IMR-90 (cell line): ENCODE data around the gene ZBTB40. TPM values are rescaled to one million over a fixed set of nuclear protein-coding genes. Genes with fewer than 3 reads are reported as not detected.

Source experiments
- ATAC-seq: fragments of 200-7000 bp; cut with Tn5 transposase; 2 replicates; pipeline ENCODE4 v1.9.1; 2020; ENCODE audit warnings: low read depth, mild to moderate bottlenecking, moderate library complexity
- BruUV-seq: library from RNA; stranded (reverse); fragments of 400-500 nt; replicated peaks from 2 replicates; lab custom pipeline; 2021; lab: Mats Ljungman, UMichigan
- CTCF ChIA-PET: fragments of 300-600 bp; formaldehyde crosslinking; extraction: SDS; loops from one replicate; lab custom pipeline; 2021; ENCODE audit warnings: antibody characterized with exemption; lab: Yijun Ruan, JAX
- POLR2A ChIA-PET: fragments of 300-600 bp; sonication (Branson Sonifier 250); formaldehyde crosslinking; loops from one replicate; lab custom pipeline; 2022; ENCODE audit warnings: antibody characterized with exemption; ENCODE audit not compliant: unreplicated experiment; lab: Charles Lee
- DNase-seq: peaks from one replicate; pipeline ENCODE4 v3.0.0; 2013
- H2AFZ ChIP-seq: replicated peaks from 2 replicates; pipeline ENCODE3; 2013; ENCODE audit warnings: low read length, mild to moderate bottlenecking; ENCODE audit not compliant: poor library complexity
- H2AK5ac ChIP-seq: 2 replicates; pipeline ENCODE4 v1.6.1; 2013; ENCODE audit warnings: low read depth, low read length, inconsistent platforms
- H2AK9ac ChIP-seq: replicated peaks from 2 replicates; pipeline ENCODE3; 2013; ENCODE audit warnings: mild to moderate bottlenecking, low read depth, low read length, moderate library complexity; ENCODE audit not compliant: poor library complexity
- H2BK120ac ChIP-seq: 2 replicates; pipeline ENCODE4 v1.6.1; 2013; ENCODE audit warnings: low read depth, low read length, inconsistent platforms
- H2BK15ac ChIP-seq: 3 replicates; pipeline ENCODE4 v1.6.1; 2013; ENCODE audit warnings: low read depth, low read length, inconsistent platforms
- H2BK20ac ChIP-seq: 2 replicates; pipeline ENCODE4 v1.6.1; 2013; ENCODE audit warnings: low read depth, mild to moderate bottlenecking, inconsistent platforms, low read length, moderate library complexity
- H2BK5ac ChIP-seq: 2 replicates; pipeline ENCODE4 v1.6.1; 2013; ENCODE audit warnings: mild to moderate bottlenecking, low read depth, low read length, inconsistent platforms; ENCODE audit not compliant: poor library complexity, severe bottlenecking
- H3K14ac ChIP-seq: replicated peaks from 2 replicates; pipeline ENCODE4 v1.6.1; 2013; ENCODE audit warnings: low read depth, low read length, inconsistent platforms
- H3K18ac ChIP-seq: 2 replicates; pipeline ENCODE4 v1.6.1; 2013; ENCODE audit warnings: low read depth, low read length, control low read depth
- H3K23ac ChIP-seq: 2 replicates; pipeline ENCODE4 v1.6.1; 2013; ENCODE audit warnings: low read depth, low read length, inconsistent platforms
- H3K27ac ChIP-seq: 2 replicates; pipeline ENCODE4 v1.5.1; 2013; ENCODE audit warnings: mild to moderate bottlenecking, control low read depth, low read length; ENCODE audit not compliant: insufficient read depth
- H3K27me3 ChIP-seq: 2 replicates; pipeline ENCODE4 v1.6.1; 2013; ENCODE audit warnings: low read length; ENCODE audit not compliant: control insufficient read depth, insufficient read depth
- H3K36me3 ChIP-seq: 2 replicates; pipeline ENCODE4 v1.6.1; 2013; ENCODE audit warnings: low read length, mixed read lengths; ENCODE audit not compliant: control insufficient read depth, insufficient read depth
- H3K4ac ChIP-seq: 2 replicates; pipeline ENCODE4 v1.6.1; 2013; ENCODE audit warnings: low read depth, low read length, inconsistent platforms
- H3K4me1 ChIP-seq: 2 replicates; pipeline ENCODE4 v1.6.1; 2013; ENCODE audit warnings: low read length, mixed read lengths; ENCODE audit not compliant: control insufficient read depth, insufficient read depth
- H3K4me2 ChIP-seq: 2 replicates; pipeline ENCODE4 v1.6.1; 2013; ENCODE audit warnings: low read depth, mild to moderate bottlenecking, control low read depth, low read length, moderate library complexity
- H3K4me3 ChIP-seq: 2 replicates; pipeline ENCODE4 v1.5.1; 2013; ENCODE audit warnings: low read depth, mild to moderate bottlenecking, control low read depth, low read length, moderate library complexity; ENCODE audit not compliant: insufficient read depth
- H3K56ac ChIP-seq: 2 replicates; pipeline ENCODE4 v1.6.1; 2013; ENCODE audit warnings: low read length, inconsistent platforms; ENCODE audit not compliant: insufficient read depth; ENCODE audit errors: extremely low read depth
- H3K79me1 ChIP-seq, 2 experiments: 2 replicates each; pipeline ENCODE4 v1.6.1; 2013; ENCODE audit warnings: low read length in 2 of 2, inconsistent platforms in 1 of 2, low read depth in 1 of 2
- H3K9ac ChIP-seq: 2 replicates; pipeline ENCODE4 v1.6.1; 2013; ENCODE audit warnings: low read depth, low read length, control low read depth
- H3K9me1 ChIP-seq: 2 replicates; pipeline ENCODE4 v1.6.1; 2013; ENCODE audit warnings: low read length, inconsistent platforms; ENCODE audit not compliant: insufficient read depth
- H3K9me3 ChIP-seq: 2 replicates; pipeline ENCODE4 v1.6.1; 2013; ENCODE audit warnings: low read length; ENCODE audit not compliant: control insufficient read depth, insufficient read depth
- H4K20me1 ChIP-seq: 2 replicates; pipeline ENCODE4 v1.6.1; 2013; ENCODE audit warnings: low read length, inconsistent platforms; ENCODE audit not compliant: insufficient read depth
- H4K5ac ChIP-seq: 2 replicates; pipeline ENCODE4 v1.6.1; 2013; ENCODE audit warnings: mild to moderate bottlenecking, low read depth, low read length, control low read depth
- H4K8ac ChIP-seq, 2 experiments: 2 replicates each; pipeline ENCODE4 v1.6.1; 2013; ENCODE audit warnings: low read depth in 2 of 2, low read length in 2 of 2, control low read depth in 1 of 2, inconsistent platforms in 1 of 2
- H4K91ac ChIP-seq: 2 replicates; pipeline ENCODE4 v1.6.1; 2013; ENCODE audit warnings: low read depth, low read length, inconsistent platforms; ENCODE audit not compliant: insufficient read depth
- BHLHE40 ChIP-seq: fragments of 150-350 bp; IDR thresholded peaks from 2 replicates; pipeline ENCODE4 v1.6.1; 2016; ENCODE audit warnings: mild to moderate bottlenecking, low read depth, low read length
- CEBPB ChIP-seq: IDR thresholded peaks from 2 replicates; pipeline ENCODE4 v1.6.1; 2012; ENCODE audit warnings: low read depth, low read length, improper control_type of control experiment
- CHD1 ChIP-seq: IDR thresholded peaks from 2 replicates; pipeline ENCODE4 v1.6.1; 2012; ENCODE audit warnings: low read depth, low read length, improper control_type of control experiment
- CTCF ChIP-seq: conservative IDR thresholded peaks from 2 replicates; pipeline ENCODE4 v1.5.1; 2012; ENCODE audit warnings: mild to moderate bottlenecking, low read depth, low read length, improper control_type of control experiment
- ELK1 ChIP-seq: fragments of 150-350 bp; IDR thresholded peaks from 2 replicates; pipeline ENCODE4 v1.6.1; 2016; ENCODE audit warnings: low read depth, mild to moderate bottlenecking, low read length, moderate library complexity, borderline replicate concordance
- FOS ChIP-seq: fragments of 150-350 bp; IDR thresholded peaks from 2 replicates; pipeline ENCODE4 v1.6.1; 2016; ENCODE audit warnings: low read depth, low read length
- MAFK ChIP-seq: IDR thresholded peaks from 2 replicates; pipeline ENCODE4 v1.6.1; 2012; ENCODE audit warnings: low read depth, low read length, improper control_type of control experiment
- MAZ ChIP-seq: IDR thresholded peaks from 2 replicates; pipeline ENCODE4 v1.6.1; 2012; ENCODE audit warnings: low read depth, mild to moderate bottlenecking, low read length, improper control_type of control experiment, moderate library complexity, borderline replicate concordance
- MXI1 ChIP-seq: IDR thresholded peaks from 2 replicates; pipeline ENCODE4 v1.6.1; 2012; ENCODE audit warnings: low read depth, mild to moderate bottlenecking, low read length, moderate library complexity, borderline replicate concordance
- NFE2L2 ChIP-seq: fragments of 150-350 bp; IDR thresholded peaks from 2 replicates; pipeline ENCODE4 v1.6.1; 2016; ENCODE audit warnings: low read depth, mild to moderate bottlenecking, low read length
- POLR2A ChIP-seq: IDR thresholded peaks from 2 replicates; pipeline ENCODE4 v1.6.1; 2012; ENCODE audit warnings: mild to moderate bottlenecking, low read depth, low read length
- RAD21 ChIP-seq: IDR thresholded peaks from 2 replicates; pipeline ENCODE4 v1.6.1; 2012; ENCODE audit warnings: low read length, improper control_type of control experiment
- RCOR1 ChIP-seq: IDR thresholded peaks from 2 replicates; pipeline ENCODE4 v1.6.1; 2012; ENCODE audit warnings: mild to moderate bottlenecking, low read length, improper control_type of control experiment; ENCODE audit not compliant: insufficient replicate concordance
- RFX5 ChIP-seq: IDR thresholded peaks from 2 replicates; pipeline ENCODE4 v1.8.0; 2012; ENCODE audit warnings: low read depth, mild to moderate bottlenecking, low read length, moderate library complexity
- SMC3 ChIP-seq: fragments of 150-350 bp; IDR thresholded peaks from 2 replicates; pipeline ENCODE4 v1.6.1; 2016; ENCODE audit warnings: low read depth, mild to moderate bottlenecking, antibody characterized with exemption, low read length, moderate library complexity
- USF2 ChIP-seq: fragments of 150-350 bp; IDR thresholded peaks from 2 replicates; pipeline ENCODE4 v1.6.1; 2017; ENCODE audit warnings: mild to moderate bottlenecking, antibody characterized with exemption, low read length, low read depth
- WGBS, 2 experiments: methylation state at CpG; one replicate each; pipeline versions ENCODE4 v1.1.5 to v1.1.7; 2013; ENCODE audit warnings: missing lambda C conversion rate in 2 of 2; ENCODE audit not compliant: insufficient read length in 1 of 2; ENCODE audit errors: extremely low coverage in 2 of 2; 5-methylcytosine and 5-hydroxymethylcytosine counted together
- dilution Hi-C: fragments of 300-500 bp; cut with HindIII; formaldehyde crosslinking; loops from one replicate; pipeline ENCODE4 v1.14.3; 2018; ENCODE audit warnings: low sequenced_read_pairs; ENCODE audit not compliant: unreplicated experiment
- in situ Hi-C: fragments of 300-500 bp; cut with MboI; formaldehyde crosslinking; loops from 3 replicates; pipeline ENCODE4 v1.14.3; 2019; ENCODE audit warnings: low sequenced_read_pairs, inconsistent platforms, mixed read lengths
- intact Hi-C: fragments of 100-400 bp; cut with micrococcal nuclease; formaldehyde crosslinking; loops from 2 replicates; pipeline ENCODE4 v1.10.0; 2022
- polyA plus RNA-seq, 3 experiments: library from polyadenylated mRNA; depleted of rRNA; stranded (reverse); fragments of >200 nt; gene quantifications; 2 replicates each; pipeline ENCODE4 v1.2.3, GENCODE V29; 2012; ENCODE audit warnings: low replicate concordance in 1 of 3
- total RNA-seq: library from RNA; depleted of rRNA; stranded (reverse); fragments of >200 nt; gene quantifications from 2 replicates; pipeline ENCODE4 v1.2.3, GENCODE V29; 2012

ZBTB40 gene
- total and polyA plus RNA-seq, 2 of the 4 experiments (the other 2 are of a cell fraction): 6.0 to 9.7 TPM

- H4K5ac ChIP-seq: no peak overlapping the region
- H3K27ac ChIP-seq: no peak overlapping the region
- no peak overlapping the region for H2AK5ac ChIP-seq
- no peaks in the 10 kb centered on the region for H3K9me3 ChIP-seq
- no CpG with 5 or more reads among the region's 5 CpGs for WGBS, 2 experiments
- H3K9me1 ChIP-seq: 0 out of 2 replicates have a peak, but pooled peaks cover 5% of the 10 kb centered on the region
- POLR2A ChIA-PET: no interaction called here
- H3K23ac ChIP-seq: no peak overlapping the region
- H2BK120ac ChIP-seq: no peak overlapping the region
- in situ Hi-C loops: no loop called here
- H3K14ac ChIP-seq: no peak overlapping the region
- BruUV-seq: no TSS peak
- no peak for DNase-seq
- CTCF ChIA-PET: no interaction called here
- intact Hi-C loops: no loop called here
- TF ChIP-seq ELK1: no peak
- TF ChIP-seq FOS: no peak
- TF ChIP-seq RCOR1: no peak
- no peak for TF ChIP-seq MAFK
- TF ChIP-seq RFX5: no peak
- no peak for TF ChIP-seq CHD1
- TF ChIP-seq CTCF: no peak
- no peak for TF ChIP-seq USF2
- TF ChIP-seq CEBPB: no peak
- TF ChIP-seq MXI1: no peak
- TF ChIP-seq RAD21: no peak
- TF ChIP-seq BHLHE40: no peak
- TF ChIP-seq MAZ: no peak
- no peak for TF ChIP-seq POLR2A
- no peak for TF ChIP-seq SMC3
- no peak for TF ChIP-seq NFE2L2
- H2BK20ac ChIP-seq: no peak overlapping the region
- H4K20me1 ChIP-seq: no peaks in the 10 kb centered on the region
- H4K91ac ChIP-seq: no peak overlapping the region
- H4K8ac ChIP-seq: no peak overlapping the region
- dilution Hi-C loops: no loop called here
- H3K56ac ChIP-seq: no peak overlapping the region
- no peaks in the 10 kb centered on the region for H3K4me1 ChIP-seq
- no peak overlapping the region for H3K4me2 ChIP-seq
- H3K4ac ChIP-seq: no peak overlapping the region
- peaks cover 33% of the 10 kb centered on the region for H3K36me3 ChIP-seq
- no peak overlapping the region for H2BK5ac ChIP-seq
- ATAC-seq: no peak
- no peaks in the 10 kb centered on the region for H3K27me3 ChIP-seq
- no peak overlapping the region for H2AK9ac ChIP-seq
- H3K79me1 ChIP-seq: no peaks in the 10 kb centered on the region
- H2AFZ ChIP-seq: no peak overlapping the region
- H3K9ac ChIP-seq: no peak overlapping the region
- no peak overlapping the region for H2BK15ac ChIP-seq
- no peak overlapping the region for H3K4me3 ChIP-seq
- no peak overlapping the region for H3K18ac ChIP-seq
These were observed 75.0 kb downstream of the ZBTB40 start for GRCh38 chr1:22526677-22527076.
